ENCODE data around the gene MGA.
"Not testable (repeated sequence)": the region's sequence is repeated elsewhere in the genome, so short reads cannot be mapped to it uniquely, and the experiment has no call there.

MGA gene

GRCh38 chr15:41735046-41735445, 74.8 kb downstream of the MGA start:
- Histone ChIP-seq H3K4me3 (replicated peaks; ENCODE audit: insufficient read depth, low read length) (no peak overlapping the region), H3K27ac (replicated peaks) (no peak overlapping the region), H3K27me3 (ENCODE audit: insufficient read depth, poor library complexity, severe bottlenecking) (no peaks in the 10 kb centered on the region)
- DNase-seq (ENCODE audit: low read depth in 1 of 2, low spot score in 1 of 2), result no peak
- TF ChIP-seq POLR2AphosphoS5 (IDR thresholded peaks at IDR 0.05; ENCODE audit: low read depth) (no peak), GABPA (IDR thresholded peaks at IDR 0.05; ENCODE audit: low read depth) (no peak)

- not testable (repeated sequence) for DNase-seq (ENCODE audit: low read depth in 1 of 2, low spot score in 1 of 2); H3K4me3 ChIP-seq (replicated peaks; ENCODE audit: insufficient read depth, low read length); H3K27me3 ChIP-seq (ENCODE audit: insufficient read depth, poor library complexity, severe bottlenecking); H3K27ac ChIP-seq (replicated peaks)
Observed at GRCh38 chr15:41735492-41735891, 75.3 kb downstream of the MGA start.

- H3K4me3 ChIP-seq (replicated peaks; ENCODE audit: insufficient read depth, low read length), result no peak overlapping the region
- DNase-seq (ENCODE audit: low read depth in 1 of 2, low spot score in 1 of 2), result no peak
- TF ChIP-seq POLR2AphosphoS5 (IDR thresholded peaks at IDR 0.05; ENCODE audit: low read depth), result no peak
- H3K27me3 ChIP-seq (ENCODE audit: insufficient read depth, poor library complexity, severe bottlenecking), result no peaks in the 10 kb centered on the region
- H3K27ac ChIP-seq (replicated peaks), result no peak overlapping the region
Observed at GRCh38 chr15:41746802-41747201, 86.6 kb downstream of the MGA start.

GRCh38 chr15:41756198-41756597, 96.0 kb downstream of the MGA start:
- TF ChIP-seq REST (IDR thresholded peaks at IDR 0.05; ENCODE audit: insufficient replicate concordance, low read depth), result no peak
- TF ChIP-seq SPI1 (IDR thresholded peaks at IDR 0.05; ENCODE audit: borderline replicate concordance, low read depth), result no peak
- no peak for TF ChIP-seq POLR2AphosphoS5 (IDR thresholded peaks at IDR 0.05; ENCODE audit: low read depth)
- no peak for TF ChIP-seq CTCF (IDR thresholded peaks at IDR 0.05; ENCODE audit: insufficient read depth, low read length)
- no peak for TF ChIP-seq GABPA (IDR thresholded peaks at IDR 0.05; ENCODE audit: low read depth)
- H3K27ac ChIP-seq (replicated peaks), result no peak overlapping the region
- no peaks in the 10 kb centered on the region for H3K27me3 ChIP-seq (ENCODE audit: insufficient read depth, poor library complexity, severe bottlenecking)
- no peak for DNase-seq (ENCODE audit: low read depth in 1 of 2, low spot score in 1 of 2)
- no peak overlapping the region for H3K4me3 ChIP-seq (replicated peaks; ENCODE audit: insufficient read depth, low read length)

- TF ChIP-seq GABPA (IDR thresholded peaks at IDR 0.05; ENCODE audit: low read depth) (no peak), CTCF (IDR thresholded peaks at IDR 0.05; ENCODE audit: insufficient read depth, low read length) (peak; percentile 84), POLR2AphosphoS5 (IDR thresholded peaks at IDR 0.05; ENCODE audit: low read depth) (0 out of 2 replicates have a peak, but pooled peaks have one; percentile 30)
- H3K4me3 ChIP-seq (replicated peaks; ENCODE audit: insufficient read depth, low read length), result peak overlapping the region; percentile 41
- peak; percentile 68 to 79 for DNase-seq (ENCODE audit: low read depth in 1 of 2, low spot score in 1 of 2)
- H3K27ac ChIP-seq (replicated peaks), result peak overlapping the region; percentile 65
- H3K27me3 ChIP-seq (ENCODE audit: insufficient read depth, poor library complexity, severe bottlenecking), result no peaks in the 10 kb centered on the region
Observed at GRCh38 chr15:41772720-41773331, 112.6 kb downstream of the MGA start.

GRCh38 chr15:41773332-41773728, 113.1 kb downstream of the MGA start:
- DNase-seq (ENCODE audit: low read depth in 1 of 2, low spot score in 1 of 2), result peak in 1 of 2 experiments; percentile 7
- Histone ChIP-seq H3K27me3 (ENCODE audit: insufficient read depth, poor library complexity, severe bottlenecking) (no peaks in the 10 kb centered on the region), H3K4me3 (replicated peaks; ENCODE audit: insufficient read depth, low read length) (peak overlapping the region; percentile 41), H3K27ac (replicated peaks) (peak overlapping the region; percentile 65)
- TF ChIP-seq SPI1 (IDR thresholded peaks at IDR 0.05; ENCODE audit: borderline replicate concordance, low read depth) (no peak), POLR2AphosphoS5 (IDR thresholded peaks at IDR 0.05; ENCODE audit: low read depth) (no peak), GABPA (IDR thresholded peaks at IDR 0.05; ENCODE audit: low read depth) (no peak), CTCF (IDR thresholded peaks at IDR 0.05; ENCODE audit: insufficient read depth, low read length) (no peak)

Measured in HL-60 (cell line).